Activated CD4-positive, alpha-beta T cell treated with anti-CD3 and anti-CD28 coated beads, Interleukin-2, Interleukin-6, amounts not matched to agents 100 ng/mL and 50 ng/mL, durations not matched to agents 16 hours and 8 hours (primary cell): Measurements from ENCODE around the gene TBXAS1.
A peak's percentile ranks its signal among the peaks of the same experiment; 100 is the strongest.

Source experiments
- DNase-seq: peaks from one replicate; pipeline ENCODE4 v3.0.0-alpha.2; 2020

TBXAS1 gene

GRCh38 chr7:139987691-139988516 lies 158.8 kb downstream of the TBXAS1 start:
- DNase-seq, result no peak

DNA sequence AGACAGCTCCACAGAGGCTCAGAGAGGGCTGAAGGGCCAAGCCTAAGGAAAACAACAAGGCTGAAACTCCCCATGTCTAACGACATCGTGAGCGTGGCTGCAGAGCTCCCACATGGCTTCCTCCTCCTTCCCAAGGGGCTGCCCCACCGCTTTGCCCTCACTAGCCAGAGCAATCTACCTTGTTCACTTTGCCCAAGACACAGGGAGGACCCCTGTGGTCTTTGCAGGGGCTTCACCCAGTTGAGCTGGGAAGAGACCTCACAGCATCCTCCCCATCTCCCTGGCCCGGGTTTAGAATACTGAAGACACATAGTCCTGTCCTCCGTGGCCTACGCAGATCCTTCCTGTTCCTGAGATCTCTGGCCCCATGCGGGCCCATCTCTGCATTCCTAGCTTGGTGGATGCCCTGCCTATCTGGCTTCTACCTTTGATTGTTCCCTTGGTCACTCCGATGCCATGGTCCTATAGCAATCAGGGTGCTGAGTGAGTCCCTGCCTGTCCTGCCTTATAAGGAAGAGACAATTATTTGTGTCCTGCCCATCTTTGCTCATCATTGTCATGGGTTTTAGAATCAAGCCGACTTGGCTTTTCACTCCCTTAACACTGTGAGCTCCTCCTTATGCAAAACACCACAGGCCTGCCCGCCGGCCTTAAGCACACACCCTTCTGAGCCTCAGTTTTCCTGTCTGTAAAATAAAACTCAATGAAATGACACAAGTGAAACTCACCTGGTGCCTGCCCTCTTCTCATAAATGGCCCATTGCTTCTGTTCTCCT lies 160.5 kb downstream of the TBXAS1 start:
- no peak for DNase-seq

DNA sequence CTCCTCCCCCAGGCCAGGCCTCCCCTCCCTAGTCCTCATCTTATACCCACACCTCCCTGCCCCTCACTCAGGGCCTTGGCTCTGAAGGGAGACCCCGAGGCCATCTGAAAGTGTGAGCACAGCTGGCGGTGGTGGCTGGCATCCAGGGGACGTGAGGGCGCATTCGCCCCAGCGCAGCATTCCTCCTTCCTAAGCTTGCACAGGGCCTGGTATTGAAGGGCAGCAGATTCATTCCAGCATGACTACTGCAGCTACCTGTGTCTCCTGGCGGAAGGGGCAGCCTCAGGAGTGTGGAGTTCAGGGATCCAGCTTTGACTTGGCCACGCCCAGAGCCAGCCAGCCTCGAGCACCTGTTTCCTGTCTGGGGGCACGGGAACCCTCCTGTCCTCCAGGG lies 161.1 kb downstream of the TBXAS1 start:
- DNase-seq, result no peak

DNA sequence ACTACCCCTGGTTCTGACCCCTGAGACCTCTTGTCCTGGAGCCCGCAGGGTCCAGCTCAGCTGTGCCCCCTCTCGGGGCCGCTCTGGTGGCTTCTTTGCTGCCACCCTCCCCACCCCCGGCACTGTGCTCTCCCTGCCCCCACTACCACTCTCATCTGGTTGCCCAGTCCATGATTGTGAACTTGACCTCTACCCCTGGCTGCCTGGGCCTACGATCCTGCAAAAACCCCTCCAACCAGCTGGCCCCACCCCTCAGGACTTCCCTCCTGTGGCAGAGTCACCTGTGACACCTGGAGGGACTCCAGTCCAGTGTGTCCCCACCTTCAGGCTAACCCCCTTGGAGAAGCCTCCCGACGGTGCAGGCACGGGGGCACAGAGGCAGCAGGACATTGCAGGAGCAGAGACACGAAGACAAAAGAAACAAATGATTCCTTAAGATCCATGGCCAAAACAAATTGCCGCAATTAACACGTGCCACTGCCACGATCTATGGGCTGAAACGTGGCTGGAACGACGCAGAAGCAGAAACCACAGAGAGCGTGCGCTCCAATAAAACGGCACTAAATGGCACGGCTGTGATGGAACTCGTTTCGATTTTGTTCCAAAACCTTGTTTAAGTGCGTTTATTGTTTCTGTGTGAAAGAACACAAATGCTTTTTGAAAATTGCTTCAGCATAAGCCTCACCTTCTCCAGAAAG lies 161.7 kb downstream of the TBXAS1 start:
- DNase-seq, result no peak

- DNase-seq, result no peak
These were observed 162.2 kb downstream of the TBXAS1 start for GRCh38 chr7:139991269-139991666.

GRCh38 chr7:139991911-139992310 lies 162.8 kb downstream of the TBXAS1 start:
- DNase-seq, result no peak

- DNase-seq, result no peak
These were observed 163.4 kb downstream of the TBXAS1 start for GRCh38 chr7:139992353-139993044.

GRCh38 chr7:139993169-139993568 lies 164.1 kb downstream of the TBXAS1 start:
- DNase-seq, result no peak

GRCh38 chr7:139993592-139993991 lies 164.5 kb downstream of the TBXAS1 start:
- DNase-seq, result no peak

DNA sequence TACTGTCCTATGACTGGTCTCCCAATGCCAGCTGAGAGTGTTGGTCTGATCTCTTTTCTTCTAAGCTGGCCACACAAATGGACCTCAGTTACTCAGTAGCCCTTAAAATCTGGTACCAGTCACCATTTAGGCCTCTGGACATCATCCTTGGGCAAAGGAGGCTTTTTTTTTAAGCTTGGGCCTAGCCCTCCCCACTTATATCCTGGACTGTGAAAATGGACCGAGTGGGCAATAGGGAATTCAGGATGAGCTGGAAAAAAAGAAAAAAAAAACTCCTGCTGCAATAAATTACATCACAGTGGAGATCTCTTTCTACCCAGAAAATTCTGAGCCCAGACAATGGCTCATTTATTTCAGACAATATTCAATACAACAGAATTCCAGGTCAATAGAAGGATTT lies 165.3 kb downstream of the TBXAS1 start:
- no peak for DNase-seq

DNA sequence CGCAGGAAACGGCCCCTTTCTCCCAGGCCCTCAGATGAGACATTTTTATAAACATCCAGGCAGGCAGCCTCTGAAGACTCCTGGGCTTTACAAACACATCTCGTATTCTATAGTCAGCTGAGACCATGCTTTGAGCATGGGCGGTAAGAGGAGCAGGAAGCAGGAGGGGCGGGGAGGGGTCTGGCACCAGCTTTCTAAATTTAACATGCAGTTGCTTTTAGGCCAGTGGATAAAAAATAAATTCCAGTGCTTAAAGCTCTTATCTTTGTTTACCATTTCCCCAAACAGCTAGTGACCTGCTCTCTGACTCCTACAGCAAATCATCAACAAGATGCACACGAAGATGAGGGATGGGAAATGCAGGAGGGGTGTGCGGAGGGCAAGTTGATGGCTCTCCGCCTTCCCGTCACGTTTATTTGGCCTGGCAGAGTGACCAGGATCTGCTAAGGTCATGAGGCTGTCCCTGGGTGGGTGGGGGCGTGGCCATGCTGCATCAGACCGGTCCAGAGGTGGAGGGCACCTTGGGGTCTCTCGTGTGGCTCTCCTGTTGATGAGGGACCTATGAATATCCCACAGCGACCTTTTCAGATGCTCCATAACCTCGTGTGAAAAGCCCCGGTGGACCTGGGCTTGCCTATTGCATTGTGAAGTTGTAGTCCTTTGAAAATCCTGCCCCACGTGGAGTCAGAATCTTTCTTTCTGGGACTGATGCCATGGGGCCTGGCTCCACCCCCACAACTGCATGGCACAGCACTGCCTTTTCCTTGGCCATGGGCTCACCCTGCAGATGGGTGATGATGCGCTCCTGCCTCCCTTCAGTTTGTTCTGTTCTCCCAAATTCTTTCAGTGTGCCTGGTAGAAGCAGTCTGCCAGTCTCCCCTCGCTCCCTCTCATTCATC lies 166.2 kb downstream of the TBXAS1 start:
- DNase-seq, result no peak

GRCh38 chr7:139998572-139998971 lies 169.5 kb downstream of the TBXAS1 start:
- no peak for DNase-seq

DNA sequence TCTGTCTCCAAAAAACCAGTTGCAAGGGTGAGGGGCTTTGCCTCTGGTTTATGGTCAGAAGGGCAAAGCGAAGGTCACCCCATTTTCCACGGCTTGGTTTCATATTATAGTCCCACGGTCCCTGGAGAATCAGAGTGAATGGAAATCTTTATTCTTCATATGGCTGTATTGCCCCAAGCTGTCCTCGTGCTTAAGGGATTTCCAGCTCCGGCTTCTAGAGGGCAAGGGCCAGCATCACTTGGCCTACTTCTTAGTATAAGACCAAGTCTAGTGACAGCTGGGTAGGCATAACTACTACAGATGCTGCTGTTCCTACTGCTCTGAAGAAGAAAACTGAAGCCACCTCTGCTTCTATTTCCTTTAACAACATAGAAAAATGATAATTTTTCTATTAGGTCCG lies 170.5 kb downstream of the TBXAS1 start:
- DNase-seq, result no peak

GRCh38 chr7:140000666-140001268 lies 171.7 kb downstream of the TBXAS1 start:
- no peak for DNase-seq

GRCh38 chr7:140003913-140004382 lies 174.9 kb downstream of the TBXAS1 start:
- DNase-seq, result peak; percentile 63

- no peak for DNase-seq
These were observed 175.6 kb downstream of the TBXAS1 start for GRCh38 chr7:140004672-140005071.

GRCh38 chr7:140005341-140005740 lies 176.3 kb downstream of the TBXAS1 start:
- no peak for DNase-seq

GRCh38 chr7:140005754-140006503 lies 176.9 kb downstream of the TBXAS1 start:
- DNase-seq, result no peak

- no peak for DNase-seq
These were observed 177.5 kb downstream of the TBXAS1 start for GRCh38 chr7:140006600-140006999.

GRCh38 chr7:140007051-140007690 lies 178.1 kb downstream of the TBXAS1 start:
- DNase-seq, result no peak
